Stimulated activated CD8-positive, alpha-beta memory T cell treated with anti-CD3 and anti-CD28 coated beads, Interleukin-4, amount 100 ng/mL, for 24 hours (primary cell): Measurements from ENCODE around the gene ATIC.
"Not testable (repeated sequence)": the region's sequence is repeated elsewhere in the genome, so short reads cannot be mapped to it uniquely, and the experiment has no call there.

Source experiments
- DNase-seq: peaks from one replicate; pipeline ENCODE4 v3.0.0-alpha.2; 2020; ENCODE audit warnings: low read depth

The ATIC gene

GRCh38 chr2:215311625-215312396, at the start of gene ATIC:
ATIC (plus strand) TSS chr2:215312059; CDS start chr2:215312143, 84 bp downstream.
- DNase-seq: peak; percentile 88

- DNase-seq: no peak
Measured at GRCh38 chr2:215262303-215262702, 49.6 kb upstream of the ATIC start.

GRCh38 chr2:215262741-215263362, 49.0 kb upstream of the ATIC start:
- no peak for DNase-seq

- DNase-seq: no peak
Measured at GRCh38 chr2:215264374-215264773, 47.5 kb upstream of the ATIC start.

GRCh38 chr2:215269397-215270117, 42.3 kb upstream of the ATIC start:
- DNase-seq: peak; percentile 27

- DNase-seq: no peak
Measured at GRCh38 chr2:215270118-215270451, 41.8 kb upstream of the ATIC start.

- no peak for DNase-seq
Measured at GRCh38 chr2:215271446-215271845, 40.4 kb upstream of the ATIC start.

GRCh38 chr2:215272918-215273317, 38.9 kb upstream of the ATIC start:
- DNase-seq: no peak

GRCh38 chr2:215274829-215275228, 37.0 kb upstream of the ATIC start:
- no peak for DNase-seq

- DNase-seq: no peak
Measured at GRCh38 chr2:215275824-215276223, 36.0 kb upstream of the ATIC start.

GRCh38 chr2:215277944-215278343, 33.9 kb upstream of the ATIC start:
- DNase-seq: no peak

GRCh38 chr2:215280326-215280725, 31.5 kb upstream of the ATIC start:
- DNase-seq: no peak

GRCh38 chr2:215283221-215283620, 28.6 kb upstream of the ATIC start:
- DNase-seq: no peak

- no peak for DNase-seq
Measured at GRCh38 chr2:215286309-215286708, 25.6 kb upstream of the ATIC start.

GRCh38 chr2:215288112-215288815, 23.6 kb upstream of the ATIC start:
- no peak for DNase-seq

- no peak for DNase-seq
Measured at GRCh38 chr2:215290980-215291599, 20.8 kb upstream of the ATIC start.

GRCh38 chr2:215293879-215294278, 18.0 kb upstream of the ATIC start:
- DNase-seq: no peak

- DNase-seq: no peak
Measured at GRCh38 chr2:215299337-215299859, 12.5 kb upstream of the ATIC start.

- DNase-seq: no peak
Measured at GRCh38 chr2:215301994-215302393, 9.9 kb upstream of the ATIC start.

GRCh38 chr2:215311259-215311624, 617 bp upstream of the ATIC start:
- DNase-seq: not testable (repeated sequence)

- no peak for DNase-seq
Measured at GRCh38 chr2:215313255-215313613, 1.4 kb downstream of the ATIC start.

- no peak for DNase-seq
Measured at GRCh38 chr2:215314896-215315295, 3.0 kb downstream of the ATIC start.
